Panc1 (cell line): ENCODE results near the gene ZNF660. TPM values are rescaled to one million over a fixed set of nuclear protein-coding genes. Genes with fewer than 3 reads are reported as not detected.

ENCODE experiments used
- ATAC-seq: fragments of 200-7000 bp; cut with Tn5 transposase; 2 replicates; pipeline ENCODE4 v1.9.1; 2020; ENCODE audit warnings: mild to moderate bottlenecking, moderate library complexity
- BruUV-seq: library from RNA; stranded (reverse); fragments of 400-500 nt; replicated peaks from 2 replicates; lab custom pipeline; 2021; lab: Mats Ljungman, UMichigan
- CTCF ChIA-PET: fragments of 300-600 bp; sonication (Branson Sonifier 250); formaldehyde crosslinking; loops from one replicate; lab custom pipeline; 2022; ENCODE audit warnings: antibody characterized with exemption; lab: Charles Lee
- POLR2A ChIA-PET: fragments of 300-600 bp; sonication (Branson Sonifier 250); formaldehyde crosslinking; loops from one replicate; lab custom pipeline; 2022; ENCODE audit warnings: antibody characterized with exemption; lab: Charles Lee
- DNase-seq: peaks from one replicate; pipeline ENCODE4 v3.0.0-alpha.2; 2010; ENCODE audit warnings: low read depth, low spot score
- H3K27ac ChIP-seq: 2 replicates; pipeline ENCODE4 v1.5.1; 2011; ENCODE audit warnings: mild to moderate bottlenecking, low read length, inconsistent platforms
- H3K27me3 ChIP-seq: fragments of 200-500 bp; sonication (Bioruptor generic); 2 replicates; pipeline ENCODE4 v1.6.0; 2014; ENCODE audit warnings: low read length, inconsistent platforms; ENCODE audit not compliant: control insufficient read depth, insufficient read depth
- H3K36me3 ChIP-seq: fragments of 200-500 bp; sonication (Bioruptor generic); 2 replicates; pipeline ENCODE4 v1.5.1; 2014; ENCODE audit warnings: inconsistent platforms, mild to moderate bottlenecking, low read length, moderate library complexity; ENCODE audit not compliant: control insufficient read depth, insufficient read depth
- H3K4me1 ChIP-seq: 2 replicates; pipeline ENCODE4 v1.5.1; 2011; ENCODE audit warnings: inconsistent platforms, mild to moderate bottlenecking, low read length, moderate library complexity; ENCODE audit not compliant: control insufficient read depth, insufficient read depth
- H3K4me3 ChIP-seq, 2 experiments: 2 replicates each; pipeline ENCODE4 v1.5.1; 2011 to 2012; ENCODE audit warnings: low read depth in 2 of 2, low read length in 2 of 2, mild to moderate bottlenecking in 2 of 2, inconsistent platforms in 1 of 2, moderate library complexity in 1 of 2
- H3K9me3 ChIP-seq: fragments of 200-500 bp; sonication (Bioruptor generic); 2 replicates; pipeline ENCODE4 v1.5.1; 2014; ENCODE audit warnings: low read depth, mild to moderate bottlenecking, inconsistent platforms, low read length, moderate library complexity; ENCODE audit not compliant: control insufficient read depth, insufficient read depth
- CTCF ChIP-seq: fragments of 450-650 bp; IDR thresholded peaks from 2 replicates; pipeline ENCODE4 v1.5.1; 2017; ENCODE audit warnings: mild to moderate bottlenecking
- POLR2AphosphoS5 ChIP-seq: IDR thresholded peaks from 2 replicates; pipeline ENCODE4 v1.6.1; 2012; ENCODE audit warnings: mild to moderate bottlenecking, low read depth, low read length, moderate library complexity
- REST ChIP-seq, 2 experiments: IDR thresholded peaks; 2 replicates each; pipeline ENCODE4 v1.6.1; 2011 to 2012; ENCODE audit warnings: low read depth in 2 of 2, control low read depth in 1 of 2, low read length in 1 of 2, mild to moderate bottlenecking in 1 of 2, moderate library complexity in 1 of 2; ENCODE audit not compliant: insufficient read depth in 1 of 2
- SIN3A ChIP-seq: IDR thresholded peaks from 2 replicates; pipeline ENCODE4 v1.6.1; 2012; ENCODE audit warnings: low read depth, mild to moderate bottlenecking, low read length, moderate library complexity, borderline replicate concordance; ENCODE audit not compliant: insufficient read depth
- TCF7L2 ChIP-seq: IDR thresholded peaks from 2 replicates; pipeline ENCODE4 v1.6.1; 2011; ENCODE audit warnings: mild to moderate bottlenecking, low read depth, low read length, inconsistent platforms
- in situ Hi-C: cut with HindIII; loops from 2 replicates; pipeline ENCODE4 v1.10.0; 2016; ENCODE audit warnings: low sequenced_read_pairs, low pct_unique_long_range_greater_than_20kb
- intact Hi-C: fragments of 100-400 bp; cut with micrococcal nuclease; formaldehyde crosslinking; loops from one replicate; pipeline ENCODE4 v1.10.0; 2022; ENCODE audit not compliant: unreplicated experiment
- total RNA-seq: library from RNA; stranded (reverse); gene quantifications from one replicate; pipeline ENCODE4 v1.2.1, GENCODE V29; 2021; ENCODE audit not compliant: unreplicated experiment

Gene ZNF660
- total RNA-seq, 1 experiment from 2014 or later, result not detected

- TF ChIP-seq TCF7L2, result no peak
- TF ChIP-seq CTCF, result no peak
- no peak for TF ChIP-seq POLR2AphosphoS5
- TF ChIP-seq SIN3A, result no peak
- TF ChIP-seq REST (IDR thresholded peaks at IDR 0.05; ENCODE audit: insufficient read depth in 1 of 2, low read depth in 2 of 2, low read length in 1 of 2), result no peak
- Histone ChIP-seq H3K36me3 (no peaks in the 10 kb centered on the region), H3K27me3 (no peaks in the 10 kb centered on the region), H3K9me3 (no peaks in the 10 kb centered on the region; the same call in 1 of the 2 replicates), H3K27ac (no peak within 1 kb of the TSS), H3K4me1 (no peaks in the 10 kb centered on the region), H3K4me3 (peak within 1 kb of the TSS; percentile 37 to 40)
- POLR2A ChIA-PET, result no interaction called here
- ATAC-seq (no peak), DNase-seq (no peak)
- intact Hi-C loops (no loop called here), in situ Hi-C loops (no loop called here)
- CTCF ChIA-PET, result no interaction called here
- BruUV-seq, result no TSS peak
These were observed 29.9 kb upstream of the ZNF660 start, which contains the start of gene ZKSCAN7 for GRCh38 chr3:44554626-44555592. Gene ZKSCAN7, plus strand, starts transcription at chr3:44555193. Its CDS starts 1,855 bp downstream, at chr3:44557048.

GRCh38 chr3:44555723-44556122 lies 29.0 kb upstream of the ZNF660 start:
- CTCF ChIA-PET, result no interaction called here
- H3K27ac ChIP-seq, result no peak overlapping the region
- H3K4me1 ChIP-seq, result no peaks in the 10 kb centered on the region
- no peak for TF ChIP-seq SIN3A
- TF ChIP-seq CTCF, result no peak
- no peak for TF ChIP-seq POLR2AphosphoS5
- TF ChIP-seq REST (IDR thresholded peaks at IDR 0.05; ENCODE audit: insufficient read depth in 1 of 2, low read depth in 2 of 2, low read length in 1 of 2), result no peak
- no peak for TF ChIP-seq TCF7L2
- H3K4me3 ChIP-seq, result peak overlapping the region in 1 of 2 experiments; percentile 40; a peak in 2 of 4 replicates
- no TSS peak for BruUV-seq
- no peaks in the 10 kb centered on the region for H3K36me3 ChIP-seq
- in situ Hi-C loops (no loop called here), intact Hi-C loops (no loop called here)
- no peaks in the 10 kb centered on the region for H3K27me3 ChIP-seq
- POLR2A ChIA-PET, result no interaction called here
- H3K9me3 ChIP-seq, result no peaks in the 10 kb centered on the region; the same call in 1 of the 2 replicates
- ATAC-seq, result no peak
- no peak for DNase-seq
